Activated naive CD4-positive, alpha-beta T cell treated with anti-CD3 and anti-CD28 coated beads, Interleukin-2, amount 50 U/mL, for 24 hours (primary cell): ENCODE data around the gene MGARP.

Experiments
- H3K27ac Mint-ChIP-seq: one replicate; pipeline ENCODE4 v1.8.0; 2021; ENCODE audit warnings: mild to moderate bottlenecking, mixed read lengths
- H3K27me3 Mint-ChIP-seq: one replicate; pipeline ENCODE4 v1.8.0; 2021; ENCODE audit warnings: mixed read lengths
- H3K36me3 Mint-ChIP-seq: one replicate; pipeline ENCODE4 v1.8.0; 2021; ENCODE audit warnings: mixed read lengths
- H3K4me1 Mint-ChIP-seq: one replicate; pipeline ENCODE4 v1.8.0; 2021; ENCODE audit warnings: mixed read lengths
- H3K4me3 Mint-ChIP-seq: one replicate; pipeline ENCODE4 v1.8.0; 2021; ENCODE audit warnings: mild to moderate bottlenecking, mixed read lengths
- H3K9me3 Mint-ChIP-seq: one replicate; pipeline ENCODE4 v1.8.0; 2021; ENCODE audit warnings: mixed read lengths

The MGARP gene

DNA sequence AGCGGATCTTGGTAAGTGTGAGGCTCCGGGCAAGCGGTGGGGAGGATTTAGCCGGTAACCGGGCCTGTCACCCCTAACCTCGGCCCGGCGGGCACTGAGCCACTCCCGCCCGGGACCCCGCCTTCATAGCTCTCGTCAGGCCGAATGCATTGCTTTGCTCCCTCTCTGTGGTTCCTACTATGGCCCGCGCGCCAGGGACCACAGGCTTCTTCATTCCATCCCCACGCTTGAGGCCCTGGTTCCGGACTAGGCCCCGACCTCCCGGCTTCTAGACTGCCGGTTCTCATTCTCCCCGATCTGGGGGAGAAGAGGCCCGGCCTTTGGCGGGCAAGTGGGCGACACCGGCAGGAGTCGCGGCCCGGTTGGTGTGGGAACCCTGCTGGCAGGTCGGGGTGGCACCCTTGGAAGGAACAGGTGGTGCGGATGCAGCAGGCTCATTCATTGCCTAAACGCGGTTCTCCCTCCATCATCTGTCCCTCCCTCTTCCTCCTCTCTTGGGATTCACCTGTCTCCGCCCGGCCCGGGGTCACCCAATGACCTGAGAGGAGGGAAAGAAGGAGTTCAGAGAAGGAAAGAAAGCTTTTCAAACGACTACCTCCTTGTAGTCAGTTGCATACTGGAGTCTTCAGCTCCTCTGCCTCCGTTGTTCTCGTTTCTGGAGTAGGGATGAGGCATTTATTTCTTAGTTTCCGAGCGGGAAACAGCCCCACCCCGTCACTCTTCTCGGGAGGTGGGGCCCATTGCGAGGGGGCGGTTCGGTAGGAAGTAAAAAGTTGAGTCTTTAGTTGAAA is 22.0 kb upstream of the MGARP start, which contains the start of gene NDUFC1:
Gene NDUFC1, minus strand, starts transcription at position 657 of the 791 bp plus-strand sequence. CDS start 6,679 bp downstream, outside the sequence.
- Mint-ChIP-seq H3K27ac (peak within 1 kb of the TSS; percentile 99), H3K4me3 (peak within 1 kb of the TSS; percentile 99), H3K27me3 (no peaks in the 10 kb centered on the region), H3K9me3 (no peaks in the 10 kb centered on the region), H3K4me1 (peaks cover 66% of the 10 kb centered on the region), H3K36me3 (peaks cover 15% of the 10 kb centered on the region)

DNA sequence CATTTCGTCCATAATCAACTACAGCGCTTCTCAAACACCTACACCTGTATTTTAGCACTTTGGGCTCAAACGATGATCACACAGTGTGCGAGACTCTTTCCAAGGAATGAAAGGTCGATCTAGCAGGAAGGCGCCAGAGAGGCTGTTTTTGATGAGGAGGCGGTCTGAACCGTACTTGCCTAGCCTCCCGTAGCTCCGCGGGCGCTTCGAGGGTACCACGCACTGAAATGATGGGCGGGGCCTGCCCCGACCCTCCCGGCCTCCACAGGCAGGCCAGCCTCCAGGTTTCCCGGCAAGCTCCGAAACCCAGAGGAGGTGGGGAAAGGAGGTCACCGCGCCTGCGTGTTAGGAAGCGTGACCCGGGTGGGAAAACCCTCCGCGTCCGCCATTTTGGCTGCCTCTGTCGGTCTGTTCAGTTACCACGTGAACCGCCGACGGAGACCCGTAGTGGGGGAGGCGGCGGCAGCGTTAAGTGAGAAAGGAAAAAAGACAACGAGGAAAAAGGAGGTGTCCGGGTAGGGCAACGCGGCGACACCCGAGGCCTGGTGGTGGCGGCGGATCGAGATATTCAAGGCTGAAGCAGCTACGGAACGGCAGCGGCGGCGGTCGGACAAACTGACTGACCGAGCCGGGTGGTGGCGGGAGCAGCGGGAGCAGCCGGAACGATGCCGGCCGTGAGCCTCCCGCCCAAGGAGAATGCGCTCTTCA is 21.2 kb upstream of the MGARP start, which contains the start of gene NAA15:
Gene NAA15, plus strand, starts transcription at position 393 of the 708 bp plus-strand sequence. Its CDS starts 273 bp downstream, at position 666.
- H3K36me3 Mint-ChIP-seq: peaks cover 12% of the 10 kb centered on the region

DNA sequence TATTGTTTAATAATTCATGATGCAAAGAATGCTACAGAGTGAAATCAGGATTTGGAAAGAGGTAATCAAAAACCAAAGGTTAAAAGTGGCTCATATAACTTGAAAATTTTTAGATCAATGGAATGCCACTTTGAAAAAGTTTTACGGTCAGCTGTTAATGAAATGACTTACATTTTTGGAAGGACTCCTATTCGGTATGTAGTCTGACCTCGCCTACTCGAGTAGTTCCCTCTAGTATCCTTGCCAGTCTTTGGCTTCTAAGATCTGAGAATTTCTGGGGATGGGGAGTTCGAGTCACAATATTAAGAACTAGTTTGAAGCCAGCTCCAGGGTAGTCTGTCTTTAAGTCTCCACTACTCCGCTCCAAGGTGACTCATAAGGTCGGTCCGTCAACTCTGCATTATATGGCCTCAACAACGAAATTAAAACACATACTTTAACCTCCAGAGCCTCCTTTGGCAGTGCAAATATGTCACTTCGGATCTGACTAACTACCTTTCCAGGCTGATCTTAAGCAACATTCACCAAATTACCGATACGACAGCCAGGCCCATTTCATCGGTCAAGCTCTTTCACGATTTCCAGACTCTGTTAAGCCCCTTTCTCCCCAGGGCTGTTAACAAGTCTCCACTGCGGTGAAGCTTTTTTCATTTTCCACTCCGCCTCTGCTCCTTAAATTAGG is 20.5 kb upstream of the MGARP start:
- H3K36me3 Mint-ChIP-seq: peaks cover 10% of the 10 kb centered on the region
- H3K9me3 Mint-ChIP-seq: no peaks in the 10 kb centered on the region
- H3K27me3 Mint-ChIP-seq: no peaks in the 10 kb centered on the region
- H3K4me1 Mint-ChIP-seq: peaks cover 61% of the 10 kb centered on the region
- peak overlapping the region; percentile 99 for H3K27ac Mint-ChIP-seq
- H3K4me3 Mint-ChIP-seq: peak overlapping the region; percentile 99

More for the DNA sequence above, 21.2 kb upstream of the MGARP start, which contains the start of gene NAA15:
- Mint-ChIP-seq H3K9me3 (no peaks in the 10 kb centered on the region), H3K4me3 (peak within 1 kb of the TSS; percentile 99), H3K4me1 (peaks cover 61% of the 10 kb centered on the region), H3K27ac (peak within 1 kb of the TSS; percentile 99), H3K27me3 (no peaks in the 10 kb centered on the region)

DNA sequence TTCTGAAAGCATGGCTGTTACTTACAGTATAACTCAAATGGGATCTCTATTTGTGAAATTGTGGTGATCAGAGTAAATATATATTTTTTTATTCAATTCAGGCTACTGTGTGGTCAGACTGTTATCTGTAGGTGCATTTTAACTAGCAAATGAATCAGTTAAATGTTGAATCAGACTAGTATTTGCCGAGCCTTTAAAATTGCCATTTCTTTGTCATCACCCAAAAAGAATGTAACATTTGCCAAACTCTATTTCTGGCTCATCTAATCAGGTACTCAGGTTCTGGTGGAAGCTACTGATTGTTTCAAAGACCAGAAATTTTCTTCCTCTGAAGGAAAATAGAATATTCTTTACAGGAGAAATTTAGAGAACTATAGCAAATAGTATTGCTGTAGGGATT is 19.5 kb upstream of the MGARP start:
- Mint-ChIP-seq H3K27ac (peak overlapping the region; percentile 99), H3K4me1 (peaks cover 56% of the 10 kb centered on the region), H3K4me3 (peak overlapping the region; percentile 99), H3K9me3 (no peaks in the 10 kb centered on the region), H3K27me3 (no peaks in the 10 kb centered on the region), H3K36me3 (peaks cover 8% of the 10 kb centered on the region)

DNA sequence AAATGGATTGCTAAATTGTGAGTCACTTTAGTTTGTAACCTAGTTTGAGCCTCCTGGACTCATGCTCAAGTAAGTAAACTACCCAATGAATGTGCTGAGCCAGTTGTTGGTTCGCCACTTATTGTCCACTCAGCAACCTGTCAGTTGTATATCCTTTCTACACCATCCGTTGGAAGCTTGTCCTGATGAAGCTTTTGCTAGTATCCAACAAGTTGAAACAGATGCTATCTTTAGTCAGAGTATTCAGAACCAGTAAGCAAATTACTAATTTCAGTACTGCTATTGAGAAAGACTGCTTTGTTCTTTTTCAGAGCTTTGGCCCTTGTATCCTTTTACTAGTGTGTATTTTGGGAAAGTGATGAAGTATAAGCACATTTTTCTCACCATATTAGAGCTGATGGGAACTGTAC is 17.0 kb upstream of the MGARP start:
- Mint-ChIP-seq H3K27ac (no peak overlapping the region), H3K9me3 (no peaks in the 10 kb centered on the region), H3K27me3 (no peaks in the 10 kb centered on the region), H3K4me1 (peaks cover 49% of the 10 kb centered on the region), H3K4me3 (no peak overlapping the region), H3K36me3 (peaks cover 10% of the 10 kb centered on the region)

DNA sequence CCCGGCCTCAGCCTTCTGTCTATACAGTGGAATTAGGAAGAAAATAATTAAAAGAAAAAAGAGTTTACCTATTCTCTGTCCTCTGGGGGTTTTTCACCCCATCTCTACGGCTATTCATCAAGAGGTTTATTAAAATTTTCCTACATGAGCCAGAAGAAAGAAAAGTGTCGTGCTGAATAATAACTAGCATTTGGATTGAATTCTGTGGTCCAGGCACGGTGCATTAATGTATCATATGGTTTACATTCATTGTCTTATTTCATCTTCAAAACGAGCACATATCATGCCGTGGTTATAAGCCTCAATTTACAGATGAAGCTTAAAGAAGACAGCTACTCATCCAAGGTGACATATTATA is 15.9 kb upstream of the MGARP start:
- peaks cover 8% of the 10 kb centered on the region for H3K36me3 Mint-ChIP-seq
- peaks cover 46% of the 10 kb centered on the region for H3K4me1 Mint-ChIP-seq
- H3K9me3 Mint-ChIP-seq: no peaks in the 10 kb centered on the region

DNA sequence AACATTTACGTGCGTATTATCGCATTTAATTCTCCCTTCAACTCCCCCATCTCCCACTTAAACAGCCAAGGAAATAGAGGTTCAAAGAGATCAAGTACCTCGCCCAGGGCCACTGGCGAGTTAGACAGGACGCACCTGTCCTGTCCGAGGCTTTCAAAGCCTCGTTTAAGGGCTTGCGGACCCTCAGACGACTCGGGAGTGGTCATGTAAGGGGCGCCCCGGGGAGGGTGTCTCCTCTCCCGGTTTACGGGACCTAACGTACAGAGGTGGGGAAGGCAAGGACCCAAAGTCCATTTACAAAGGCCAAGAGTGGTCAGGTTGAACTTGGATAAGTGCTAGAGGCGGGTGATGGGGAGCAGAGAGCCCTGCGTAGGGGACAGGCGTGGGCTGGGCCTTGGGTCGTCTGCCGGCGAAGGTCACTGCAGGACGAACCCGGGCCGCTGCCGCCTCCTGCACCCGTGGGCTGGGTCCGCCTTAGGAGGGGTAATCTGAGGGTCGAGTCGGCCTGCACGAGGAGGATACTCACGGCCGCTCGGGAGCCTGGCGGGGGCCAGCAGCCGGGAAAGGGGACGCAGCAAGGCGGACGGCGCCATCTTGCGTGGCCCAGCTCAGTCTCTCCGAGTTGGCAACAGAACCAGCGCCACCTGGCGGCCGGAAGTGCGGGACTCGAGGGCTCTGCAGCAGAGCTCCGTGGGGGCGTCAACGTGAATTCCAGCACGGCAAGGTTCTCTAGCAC is 15.3 kb upstream of the MGARP start:
- peaks cover 8% of the 10 kb centered on the region for H3K36me3 Mint-ChIP-seq
- H3K4me1 Mint-ChIP-seq: peaks cover 41% of the 10 kb centered on the region
- H3K27ac Mint-ChIP-seq: peak overlapping the region; percentile 97
- H3K27me3 Mint-ChIP-seq: no peaks in the 10 kb centered on the region
- H3K9me3 Mint-ChIP-seq: no peaks in the 10 kb centered on the region
- peak overlapping the region; percentile 96 for H3K4me3 Mint-ChIP-seq

More for the DNA sequence above, 15.9 kb upstream of the MGARP start:
- Mint-ChIP-seq H3K27me3 (no peaks in the 10 kb centered on the region), H3K4me3 (peak overlapping the region; percentile 96), H3K27ac (peak overlapping the region; percentile 97)

DNA sequence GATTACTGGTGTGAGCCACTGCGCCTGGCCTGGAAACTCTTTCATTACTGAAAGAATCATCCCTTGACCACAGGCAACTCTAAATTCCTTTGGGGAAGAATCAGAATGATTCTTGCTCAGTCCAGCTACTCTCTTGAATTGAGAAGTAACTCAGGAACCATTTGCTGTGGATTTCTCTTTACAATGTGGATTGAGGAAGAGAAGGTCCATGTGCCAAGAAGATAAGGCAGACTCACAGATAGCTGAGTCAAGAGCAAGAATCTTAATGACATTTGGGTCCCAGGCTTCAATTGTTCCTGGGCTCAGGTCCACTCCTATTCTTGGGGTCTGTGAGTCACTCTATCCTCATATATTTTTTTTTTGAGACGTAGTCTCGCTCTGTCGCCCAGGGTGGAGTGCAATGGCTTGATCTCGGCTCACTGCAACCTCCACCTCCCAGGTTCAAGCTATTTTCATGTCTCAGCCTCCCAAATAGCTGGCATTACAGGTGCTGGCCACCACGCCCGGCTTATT is 6.2 kb upstream of the MGARP start:
- Mint-ChIP-seq H3K27ac (no peak overlapping the region), H3K36me3 (peaks cover 6% of the 10 kb centered on the region), H3K9me3 (no peaks in the 10 kb centered on the region), H3K4me1 (no peaks in the 10 kb centered on the region), H3K4me3 (no peak overlapping the region), H3K27me3 (no peaks in the 10 kb centered on the region)

DNA sequence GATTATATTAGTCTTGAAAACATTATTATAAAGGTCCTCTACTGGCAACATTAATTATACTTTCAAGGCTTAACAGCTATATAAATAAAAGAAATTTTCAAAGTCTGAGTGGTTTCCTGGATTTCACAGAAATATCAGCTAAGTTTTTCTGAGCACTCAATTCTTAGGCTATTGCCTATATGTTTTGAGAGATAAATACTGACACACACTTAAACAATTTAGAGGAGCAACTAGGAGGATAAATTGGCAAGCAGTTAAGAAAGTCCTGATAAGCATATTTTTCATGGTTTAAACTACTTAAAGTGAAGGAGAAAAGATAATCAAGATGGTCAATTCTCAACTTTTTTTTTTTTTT is 2.7 kb upstream of the MGARP start:
- H3K36me3 Mint-ChIP-seq: peaks cover 3% of the 10 kb centered on the region
- no peak overlapping the region for H3K27ac Mint-ChIP-seq
- peaks cover 14% of the 10 kb centered on the region for H3K4me1 Mint-ChIP-seq
- H3K9me3 Mint-ChIP-seq: no peaks in the 10 kb centered on the region
- H3K4me3 Mint-ChIP-seq: no peak overlapping the region
- H3K27me3 Mint-ChIP-seq: peaks cover 14% of the 10 kb centered on the region

DNA sequence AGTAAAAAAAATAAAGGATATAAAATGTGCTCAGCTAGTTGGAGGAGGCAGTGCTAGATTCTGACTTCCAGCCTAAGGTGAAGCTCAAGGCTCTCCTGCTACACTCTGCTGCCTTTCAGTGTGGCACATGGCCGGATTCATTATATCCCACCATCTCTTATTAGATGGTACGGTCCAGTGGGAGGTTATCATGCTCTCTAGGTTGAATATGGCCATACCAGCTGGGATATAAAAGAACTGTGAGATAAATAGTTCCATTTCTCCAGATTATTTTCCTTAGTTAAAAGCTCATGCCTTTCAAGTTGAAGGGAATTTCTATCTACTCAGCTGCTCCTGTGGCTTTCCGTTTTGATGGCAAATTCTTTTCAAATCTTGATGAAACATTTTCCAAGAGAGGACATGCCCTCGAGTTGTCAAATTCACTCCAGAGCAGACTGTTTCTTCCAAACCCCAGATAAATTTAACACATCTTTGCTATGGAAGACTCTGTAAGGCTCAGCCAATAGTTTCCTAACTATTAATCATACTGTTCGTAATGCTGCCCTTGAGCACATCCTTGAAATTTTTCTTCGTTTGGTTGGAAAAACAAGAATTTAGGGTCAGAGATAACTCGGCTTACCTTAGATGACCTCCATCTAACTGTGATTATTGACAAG is 2.2 kb upstream of the MGARP start:
- H3K4me3 Mint-ChIP-seq: no peak overlapping the region
- H3K36me3 Mint-ChIP-seq: peaks cover 3% of the 10 kb centered on the region
- no peak overlapping the region for H3K27ac Mint-ChIP-seq
- H3K4me1 Mint-ChIP-seq: peaks cover 14% of the 10 kb centered on the region
- no peaks in the 10 kb centered on the region for H3K9me3 Mint-ChIP-seq
- H3K27me3 Mint-ChIP-seq: peaks cover 17% of the 10 kb centered on the region

DNA sequence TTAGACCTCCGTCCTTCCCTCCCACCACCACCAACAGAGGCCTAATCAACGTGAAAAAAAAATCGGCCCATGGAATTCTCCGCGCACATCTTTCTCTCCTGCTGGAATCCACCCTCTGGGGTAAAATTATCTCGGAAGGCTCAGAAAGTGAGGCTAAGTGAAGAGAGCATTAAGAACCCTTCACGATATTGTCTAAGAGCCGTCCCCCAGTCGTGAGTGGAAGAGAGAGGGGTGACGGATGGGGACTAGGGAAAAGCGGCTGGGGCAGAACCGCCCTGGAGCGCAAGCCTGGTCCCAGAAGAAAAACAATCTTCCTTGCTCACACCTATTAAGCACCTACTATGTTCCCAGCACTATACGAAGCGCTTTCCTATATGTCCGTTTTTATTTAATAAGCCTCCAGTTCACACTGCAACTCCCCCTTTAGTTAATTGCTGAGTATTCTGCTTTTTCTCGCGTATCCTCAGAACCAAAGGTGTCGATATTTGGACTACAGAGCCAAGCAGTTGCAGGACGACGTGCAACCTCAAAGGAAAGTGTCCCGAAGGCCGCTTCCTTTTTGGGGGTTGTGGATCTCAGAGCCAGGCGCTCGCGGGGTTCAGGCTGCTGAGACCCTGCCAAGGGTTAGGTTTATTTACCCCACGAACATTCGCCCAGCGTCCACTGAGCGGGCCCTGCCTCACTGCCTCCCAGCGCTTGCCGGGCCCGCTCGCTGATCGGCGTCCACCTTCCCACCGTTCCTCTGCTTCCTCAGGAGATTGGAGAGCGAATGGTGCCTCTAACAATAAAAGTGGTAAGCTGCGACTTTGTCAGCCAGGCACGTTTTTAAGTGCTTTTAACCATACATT is 889 bp downstream of the MGARP start:
- Mint-ChIP-seq H3K36me3 (no peaks in the 10 kb centered on the region), H3K27me3 (peaks cover 29% of the 10 kb centered on the region), H3K27ac (no peak overlapping the region), H3K4me1 (peaks cover 14% of the 10 kb centered on the region), H3K9me3 (no peaks in the 10 kb centered on the region), H3K4me3 (peak overlapping the region; percentile 82)

DNA sequence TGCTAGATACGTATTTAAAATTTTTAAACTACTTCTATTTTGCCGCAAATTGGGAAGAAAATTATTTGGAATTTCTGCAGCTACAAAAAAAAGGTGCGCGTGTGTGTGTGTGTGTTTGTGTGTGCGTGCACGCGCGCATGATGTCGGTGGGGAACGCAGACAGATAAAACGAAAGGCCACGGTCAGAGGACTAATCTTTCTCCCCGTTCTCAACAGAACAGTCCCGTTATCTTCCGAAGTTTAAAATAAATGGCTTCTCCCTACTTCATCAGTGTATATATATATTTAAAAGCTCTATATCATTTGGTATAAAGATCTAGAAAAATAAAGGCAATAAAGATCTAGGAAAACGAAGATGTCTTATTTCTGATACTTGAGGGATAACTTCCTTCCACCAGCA is 1.5 kb downstream of the MGARP start:
- Mint-ChIP-seq H3K4me1 (peaks cover 14% of the 10 kb centered on the region), H3K27ac (no peak overlapping the region), H3K4me3 (peak overlapping the region; percentile 82), H3K36me3 (peaks cover 2% of the 10 kb centered on the region), H3K9me3 (no peaks in the 10 kb centered on the region), H3K27me3 (peaks cover 31% of the 10 kb centered on the region)

DNA sequence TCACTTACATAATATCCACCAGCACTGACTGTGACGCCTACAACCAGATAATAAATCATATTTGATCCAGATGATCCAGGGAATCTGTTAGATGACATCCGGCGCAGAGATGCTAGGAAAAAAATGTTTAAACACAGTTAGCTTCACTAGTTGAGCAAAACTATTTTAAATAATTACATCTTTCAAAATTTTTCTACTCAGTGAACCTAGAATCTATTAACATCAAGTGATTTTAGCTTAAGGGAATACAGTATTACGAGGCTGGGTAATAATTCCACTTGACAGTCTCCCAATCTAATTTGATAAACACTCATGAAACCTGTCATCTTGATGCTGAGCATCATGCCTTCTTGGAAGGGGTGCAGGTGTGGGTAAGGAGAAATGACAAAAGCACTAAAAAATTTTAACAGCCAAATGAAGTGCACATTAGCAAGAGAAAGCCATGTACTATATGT is 4.7 kb downstream of the MGARP start:
- H3K9me3 Mint-ChIP-seq: no peaks in the 10 kb centered on the region
- no peak overlapping the region for H3K4me3 Mint-ChIP-seq

DNA sequence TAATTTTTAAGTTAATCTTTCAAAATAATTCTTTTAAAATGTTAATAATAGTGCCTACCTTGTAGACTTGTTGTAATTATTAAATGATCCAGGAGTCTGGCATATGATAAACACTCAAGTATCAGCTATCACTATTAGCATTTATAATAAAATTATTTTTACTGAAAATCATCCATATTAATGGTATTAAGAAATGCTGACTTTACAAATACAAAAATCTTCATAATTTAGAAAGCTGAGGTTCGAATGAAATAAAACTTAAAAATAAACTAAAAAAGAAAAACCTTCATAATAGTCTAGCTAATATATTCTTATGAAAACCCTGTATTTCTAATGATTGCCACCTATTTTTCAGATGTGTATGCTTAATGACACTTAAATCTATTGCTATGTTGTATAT is 5.2 kb downstream of the MGARP start:
- H3K4me3 Mint-ChIP-seq: no peak overlapping the region

More for the DNA sequence above, 4.7 kb downstream of the MGARP start:
- peaks cover 2% of the 10 kb centered on the region for H3K36me3 Mint-ChIP-seq
- H3K27me3 Mint-ChIP-seq: peaks cover 28% of the 10 kb centered on the region
- H3K27ac Mint-ChIP-seq: no peak overlapping the region
- H3K4me1 Mint-ChIP-seq: peaks cover 14% of the 10 kb centered on the region

More for the DNA sequence above, 5.2 kb downstream of the MGARP start:
- Mint-ChIP-seq H3K27ac (no peak overlapping the region), H3K36me3 (peaks cover 2% of the 10 kb centered on the region), H3K27me3 (peaks cover 27% of the 10 kb centered on the region), H3K9me3 (no peaks in the 10 kb centered on the region), H3K4me1 (peaks cover 14% of the 10 kb centered on the region)
